GM12891 (cell line): ENCODE measurements around the gene TXNDC2.

Experiments used
- PAX5 ChIP-seq: IDR thresholded peaks from 2 replicates; pipeline ENCODE4 v1.6.1; 2011; ENCODE audit warnings: low read length, moderate library complexity, mild to moderate bottlenecking; ENCODE audit not compliant: insufficient read depth, severe bottlenecking
- POLR2A ChIP-seq: IDR thresholded peaks from 2 replicates; pipeline ENCODE4 v1.6.1; 2011; ENCODE audit warnings: low read depth, low read length, control low read depth
- POLR2AphosphoS5 ChIP-seq: IDR thresholded peaks from 2 replicates; pipeline ENCODE4 v1.6.1; 2011; ENCODE audit warnings: low read depth, low read length, control low read depth
- POU2F2 ChIP-seq: IDR thresholded peaks from 2 replicates; pipeline ENCODE4 v1.6.1; 2011; ENCODE audit warnings: low read depth, mild to moderate bottlenecking, control low read depth, low read length, moderate library complexity
- SPI1 ChIP-seq: IDR thresholded peaks from 2 replicates; pipeline ENCODE4 v1.6.1; 2011; ENCODE audit warnings: low read depth, low read length, control low read depth
- TAF1 ChIP-seq: IDR thresholded peaks from 2 replicates; pipeline ENCODE4 v1.6.1; 2011; ENCODE audit warnings: low read depth, low read length, control low read depth

DNA sequence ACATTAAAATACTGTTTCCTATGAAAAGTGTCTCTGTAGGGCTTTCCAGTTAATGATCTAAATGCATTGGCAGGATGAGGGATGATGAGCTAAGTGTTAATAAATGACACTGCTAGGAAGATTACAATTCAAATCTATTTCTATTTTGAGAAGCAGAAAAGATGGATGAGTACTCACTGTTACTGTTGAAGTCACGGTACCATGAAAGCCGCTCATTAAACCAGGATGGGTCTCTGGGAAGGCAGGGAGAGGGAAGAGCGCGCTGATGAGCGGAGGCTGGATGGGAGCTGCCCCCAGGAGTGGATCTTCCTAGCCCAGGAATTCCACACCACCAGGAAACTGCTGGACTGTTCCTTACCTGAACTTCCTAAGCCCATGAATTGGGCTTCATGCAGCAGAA is 27.1 kb upstream of the TXNDC2 start:
- TF ChIP-seq POLR2A (no peak), POLR2AphosphoS5 (no peak), TAF1 (no peak), POU2F2 (no peak), SPI1 (no peak), PAX5 (no peak)
